ENCODE measurements around the gene ITGA3. TPM values are rescaled to one million over a fixed set of nuclear protein-coding genes. Genes with fewer than 3 reads are reported as not detected.

Gene ITGA3
- total and polyA plus RNA-seq, 2 of the 13 experiments (the other 11 are each of a cell fraction or from before 2014, with no cell fraction given), result 0.48 to 0.69 TPM

DNA sequence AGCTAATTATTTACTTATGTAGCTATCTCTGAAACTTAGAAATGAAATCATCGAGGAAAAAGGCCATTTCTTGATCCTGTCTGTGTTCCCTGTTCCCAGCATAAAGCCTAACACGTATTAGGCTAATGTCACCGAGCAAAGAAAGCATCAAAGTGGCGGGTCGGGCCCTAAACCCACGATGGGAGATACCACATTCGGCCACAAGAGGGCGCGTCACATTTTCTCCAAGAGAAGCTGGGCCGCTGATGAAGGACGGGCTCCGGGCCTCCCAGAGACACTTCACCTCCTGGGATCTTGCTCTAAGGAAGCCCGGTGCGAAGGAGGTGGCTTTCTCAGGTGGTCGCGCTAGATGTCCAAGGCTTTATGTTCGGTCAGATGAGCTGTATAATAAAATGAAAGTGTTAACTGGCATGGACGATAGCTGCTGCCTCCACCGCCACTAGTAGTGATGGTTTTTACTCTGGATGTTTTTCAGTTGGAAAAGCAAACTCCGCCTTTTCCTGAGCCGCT lies 38.4 kb downstream of the ITGA3 start (continued):
- TF ChIP-seq, protein P1, sequence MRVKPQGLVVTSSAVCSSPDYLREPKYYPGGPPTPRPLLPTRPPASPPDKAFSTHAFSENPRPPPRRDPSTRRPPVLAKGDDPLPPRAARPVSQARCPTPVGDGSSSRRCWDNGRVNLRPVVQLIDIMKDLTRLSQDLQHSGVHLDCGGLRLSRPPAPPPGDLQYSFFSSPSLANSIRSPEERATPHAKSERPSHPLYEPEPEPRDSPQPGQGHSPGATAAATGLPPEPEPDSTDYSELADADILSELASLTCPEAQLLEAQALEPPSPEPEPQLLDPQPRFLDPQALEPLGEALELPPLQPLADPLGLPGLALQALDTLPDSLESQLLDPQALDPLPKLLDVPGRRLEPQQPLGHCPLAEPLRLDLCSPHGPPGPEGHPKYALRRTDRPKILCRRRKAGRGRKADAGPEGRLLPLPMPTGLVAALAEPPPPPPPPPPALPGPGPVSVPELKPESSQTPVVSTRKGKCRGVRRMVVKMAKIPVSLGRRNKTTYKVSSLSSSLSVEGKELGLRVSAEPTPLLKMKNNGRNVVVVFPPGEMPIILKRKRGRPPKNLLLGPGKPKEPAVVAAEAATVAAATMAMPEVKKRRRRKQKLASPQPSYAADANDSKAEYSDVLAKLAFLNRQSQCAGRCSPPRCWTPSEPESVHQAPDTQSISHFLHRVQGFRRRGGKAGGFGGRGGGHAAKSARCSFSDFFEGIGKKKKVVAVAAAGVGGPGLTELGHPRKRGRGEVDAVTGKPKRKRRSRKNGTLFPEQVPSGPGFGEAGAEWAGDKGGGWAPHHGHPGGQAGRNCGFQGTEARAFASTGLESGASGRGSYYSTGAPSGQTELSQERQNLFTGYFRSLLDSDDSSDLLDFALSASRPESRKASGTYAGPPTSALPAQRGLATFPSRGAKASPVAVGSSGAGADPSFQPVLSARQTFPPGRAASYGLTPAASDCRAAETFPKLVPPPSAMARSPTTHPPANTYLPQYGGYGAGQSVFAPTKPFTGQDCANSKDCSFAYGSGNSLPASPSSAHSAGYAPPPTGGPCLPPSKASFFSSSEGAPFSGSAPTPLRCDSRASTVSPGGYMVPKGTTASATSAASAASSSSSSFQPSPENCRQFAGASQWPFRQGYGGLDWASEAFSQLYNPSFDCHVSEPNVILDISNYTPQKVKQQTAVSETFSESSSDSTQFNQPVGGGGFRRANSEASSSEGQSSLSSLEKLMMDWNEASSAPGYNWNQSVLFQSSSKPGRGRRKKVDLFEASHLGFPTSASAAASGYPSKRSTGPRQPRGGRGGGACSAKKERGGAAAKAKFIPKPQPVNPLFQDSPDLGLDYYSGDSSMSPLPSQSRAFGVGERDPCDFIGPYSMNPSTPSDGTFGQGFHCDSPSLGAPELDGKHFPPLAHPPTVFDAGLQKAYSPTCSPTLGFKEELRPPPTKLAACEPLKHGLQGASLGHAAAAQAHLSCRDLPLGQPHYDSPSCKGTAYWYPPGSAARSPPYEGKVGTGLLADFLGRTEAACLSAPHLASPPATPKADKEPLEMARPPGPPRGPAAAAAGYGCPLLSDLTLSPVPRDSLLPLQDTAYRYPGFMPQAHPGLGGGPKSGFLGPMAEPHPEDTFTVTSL (CRISPR knock-in tag; IDR thresholded peaks at IDR 0.05; ENCODE audit: borderline replicate concordance), result no peak
- TF ChIP-seq, protein P2, sequence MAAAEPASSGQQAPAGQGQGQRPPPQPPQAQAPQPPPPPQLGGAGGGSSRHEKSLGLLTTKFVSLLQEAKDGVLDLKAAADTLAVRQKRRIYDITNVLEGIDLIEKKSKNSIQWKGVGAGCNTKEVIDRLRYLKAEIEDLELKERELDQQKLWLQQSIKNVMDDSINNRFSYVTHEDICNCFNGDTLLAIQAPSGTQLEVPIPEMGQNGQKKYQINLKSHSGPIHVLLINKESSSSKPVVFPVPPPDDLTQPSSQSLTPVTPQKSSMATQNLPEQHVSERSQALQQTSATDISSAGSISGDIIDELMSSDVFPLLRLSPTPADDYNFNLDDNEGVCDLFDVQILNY (CRISPR knock-in tag; conservative IDR thresholded peaks at IDR 0.05), result no peak
- no peak for TF ChIP-seq ZNF850 (CRISPR knock-in tag; conservative IDR thresholded peaks at IDR 0.05)
- no peak for TF ChIP-seq ZSCAN22 (CRISPR knock-in tag; IDR thresholded peaks at IDR 0.05)
- TF ChIP-seq CAMTA2 (CRISPR knock-in tag; IDR thresholded peaks at IDR 0.05; ENCODE audit: borderline replicate concordance), result no peak
- TF ChIP-seq, protein P3, sequence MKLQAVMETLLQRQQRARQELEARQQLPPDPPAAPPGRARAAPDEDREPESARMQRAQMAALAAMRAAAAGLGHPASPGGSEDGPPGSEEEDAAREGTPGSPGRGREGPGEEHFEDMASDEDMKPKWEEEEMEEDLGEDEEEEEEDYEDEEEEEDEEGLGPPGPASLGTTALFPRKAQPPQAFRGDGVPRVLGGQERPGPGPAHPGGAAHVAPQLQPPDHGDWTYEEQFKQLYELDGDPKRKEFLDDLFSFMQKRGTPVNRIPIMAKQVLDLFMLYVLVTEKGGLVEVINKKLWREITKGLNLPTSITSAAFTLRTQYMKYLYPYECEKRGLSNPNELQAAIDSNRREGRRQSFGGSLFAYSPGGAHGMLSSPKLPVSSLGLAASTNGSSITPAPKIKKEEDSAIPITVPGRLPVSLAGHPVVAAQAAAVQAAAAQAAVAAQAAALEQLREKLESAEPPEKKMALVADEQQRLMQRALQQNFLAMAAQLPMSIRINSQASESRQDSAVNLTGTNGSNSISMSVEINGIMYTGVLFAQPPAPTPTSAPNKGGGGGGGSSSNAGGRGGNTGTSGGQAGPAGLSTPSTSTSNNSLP (IDR thresholded peaks at IDR 0.05; ENCODE audit: low read depth, low read length), result 0 out of 2 replicates have a peak, but pooled peaks have one; percentile 5
- TF ChIP-seq, protein P4, sequence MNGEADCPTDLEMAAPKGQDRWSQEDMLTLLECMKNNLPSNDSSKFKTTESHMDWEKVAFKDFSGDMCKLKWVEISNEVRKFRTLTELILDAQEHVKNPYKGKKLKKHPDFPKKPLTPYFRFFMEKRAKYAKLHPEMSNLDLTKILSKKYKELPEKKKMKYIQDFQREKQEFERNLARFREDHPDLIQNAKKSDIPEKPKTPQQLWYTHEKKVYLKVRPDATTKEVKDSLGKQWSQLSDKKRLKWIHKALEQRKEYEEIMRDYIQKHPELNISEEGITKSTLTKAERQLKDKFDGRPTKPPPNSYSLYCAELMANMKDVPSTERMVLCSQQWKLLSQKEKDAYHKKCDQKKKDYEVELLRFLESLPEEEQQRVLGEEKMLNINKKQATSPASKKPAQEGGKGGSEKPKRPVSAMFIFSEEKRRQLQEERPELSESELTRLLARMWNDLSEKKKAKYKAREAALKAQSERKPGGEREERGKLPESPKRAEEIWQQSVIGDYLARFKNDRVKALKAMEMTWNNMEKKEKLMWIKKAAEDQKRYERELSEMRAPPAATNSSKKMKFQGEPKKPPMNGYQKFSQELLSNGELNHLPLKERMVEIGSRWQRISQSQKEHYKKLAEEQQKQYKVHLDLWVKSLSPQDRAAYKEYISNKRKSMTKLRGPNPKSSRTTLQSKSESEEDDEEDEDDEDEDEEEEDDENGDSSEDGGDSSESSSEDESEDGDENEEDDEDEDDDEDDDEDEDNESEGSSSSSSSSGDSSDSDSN (CRISPR knock-in tag; IDR thresholded peaks at IDR 0.05), result peak; percentile 34; the same call in 1 of the 2 replicates
- TF ChIP-seq, protein P5, sequence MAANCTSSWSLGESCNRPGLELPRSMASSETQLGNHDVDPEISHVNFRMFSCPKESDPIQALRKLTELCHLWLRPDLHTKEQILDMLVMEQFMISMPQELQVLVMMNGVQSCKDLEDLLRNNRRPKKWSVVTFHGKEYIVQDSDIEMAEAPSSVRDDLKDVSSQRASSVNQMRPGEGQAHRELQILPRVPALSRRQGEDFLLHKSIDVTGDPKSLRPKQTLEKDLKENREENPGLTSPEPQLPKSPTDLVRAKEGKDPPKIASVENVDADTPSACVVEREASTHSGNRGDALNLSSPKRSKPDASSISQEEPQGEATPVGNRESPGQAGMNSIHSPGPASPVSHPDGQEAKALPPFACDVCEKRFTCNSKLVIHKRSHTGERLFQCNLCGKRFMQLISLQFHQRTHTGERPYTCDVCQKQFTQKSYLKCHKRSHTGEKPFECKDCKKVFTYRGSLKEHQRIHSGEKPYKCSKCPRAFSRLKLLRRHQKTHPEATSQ (CRISPR knock-in tag; IDR thresholded peaks at IDR 0.05; ENCODE audit: borderline replicate concordance), result no peak
- no peak; the same call in 1 of the 2 replicates for TF ChIP-seq DNMT3B (CRISPR knock-in tag; conservative IDR thresholded peaks at IDR 0.05)
- TF ChIP-seq, protein P6, sequence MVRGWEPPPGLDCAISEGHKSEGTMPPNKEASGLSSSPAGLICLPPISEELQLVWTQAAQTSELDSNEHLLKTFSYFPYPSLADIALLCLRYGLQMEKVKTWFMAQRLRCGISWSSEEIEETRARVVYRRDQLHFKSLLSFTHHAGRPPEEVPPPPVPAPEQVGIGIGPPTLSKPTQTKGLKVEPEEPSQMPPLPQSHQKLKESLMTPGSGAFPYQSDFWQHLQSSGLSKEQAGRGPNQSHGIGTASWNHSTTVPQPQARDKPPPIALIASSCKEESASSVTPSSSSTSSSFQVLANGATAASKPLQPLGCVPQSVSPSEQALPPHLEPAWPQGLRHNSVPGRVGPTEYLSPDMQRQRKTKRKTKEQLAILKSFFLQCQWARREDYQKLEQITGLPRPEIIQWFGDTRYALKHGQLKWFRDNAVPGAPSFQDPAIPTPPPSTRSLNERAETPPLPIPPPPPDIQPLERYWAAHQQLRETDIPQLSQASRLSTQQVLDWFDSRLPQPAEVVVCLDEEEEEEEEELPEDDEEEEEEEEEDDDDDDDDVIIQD (CRISPR knock-in tag; IDR thresholded peaks at IDR 0.05; ENCODE audit: low read depth), result peak; percentile 60; the same call in 1 of the 2 replicates
- TF ChIP-seq, protein P7, sequence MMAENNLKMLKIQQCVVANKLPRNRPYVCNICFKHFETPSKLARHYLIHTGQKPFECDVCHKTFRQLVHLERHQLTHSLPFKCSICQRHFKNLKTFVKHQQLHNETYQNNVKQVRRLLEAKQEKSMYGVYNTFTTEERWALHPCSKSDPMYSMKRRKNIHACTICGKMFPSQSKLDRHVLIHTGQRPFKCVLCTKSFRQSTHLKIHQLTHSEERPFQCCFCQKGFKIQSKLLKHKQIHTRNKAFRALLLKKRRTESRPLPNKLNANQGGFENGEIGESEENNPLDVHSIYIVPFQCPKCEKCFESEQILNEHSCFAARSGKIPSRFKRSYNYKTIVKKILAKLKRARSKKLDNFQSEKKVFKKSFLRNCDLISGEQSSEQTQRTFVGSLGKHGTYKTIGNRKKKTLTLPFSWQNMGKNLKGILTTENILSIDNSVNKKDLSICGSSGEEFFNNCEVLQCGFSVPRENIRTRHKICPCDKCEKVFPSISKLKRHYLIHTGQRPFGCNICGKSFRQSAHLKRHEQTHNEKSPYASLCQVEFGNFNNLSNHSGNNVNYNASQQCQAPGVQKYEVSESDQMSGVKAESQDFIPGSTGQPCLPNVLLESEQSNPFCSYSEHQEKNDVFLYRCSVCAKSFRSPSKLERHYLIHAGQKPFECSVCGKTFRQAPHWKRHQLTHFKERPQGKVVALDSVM (CRISPR knock-in tag; IDR thresholded peaks at IDR 0.05), result peak; percentile 78
- TF ChIP-seq ZNF83 (CRISPR knock-in tag; IDR thresholded peaks at IDR 0.05; ENCODE audit: borderline replicate concordance), result no peak
